ENCODE data around the gene KIAA0232. TPM values are rescaled to one million over a fixed set of nuclear protein-coding genes. Genes with fewer than 3 reads are reported as not detected.
"Not testable (repeated sequence)": the region's sequence is repeated elsewhere in the genome, so short reads cannot be mapped to it uniquely, and the experiment has no call there.

The KIAA0232 gene
- polyA plus RNA-seq, 4 donors, result 6.7 to 21.5 (median 8.6) TPM

DNA sequence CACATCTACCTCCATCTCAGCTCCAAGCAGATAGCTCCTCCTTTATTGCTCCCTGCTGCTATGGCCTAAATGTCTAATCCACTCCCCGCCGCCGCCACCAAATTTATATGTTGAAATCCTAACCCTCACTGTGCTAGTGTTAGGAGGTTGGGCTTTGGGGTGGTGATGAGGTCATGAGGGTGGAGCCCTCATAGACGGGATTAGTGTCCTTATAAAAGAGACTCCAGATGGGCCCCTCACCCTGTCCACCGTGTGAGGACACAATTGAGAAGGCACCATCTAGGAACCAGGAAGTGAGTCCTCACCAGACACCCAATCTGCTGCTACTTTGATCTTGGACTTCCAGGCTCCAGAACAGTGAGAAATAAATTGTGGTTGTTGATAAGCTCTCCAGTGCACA lies 113.5 kb downstream of the KIAA0232 start:
- Histone ChIP-seq H3K27me3 (ENCODE audit: control insufficient read depth in 3 of 3, insufficient read depth in 3 of 3, low read length in 3 of 3) (no peaks in the 10 kb centered on the region), H3K36me3 (ENCODE audit: control insufficient read depth in 3 of 3, insufficient read depth in 2 of 3, low read depth in 1 of 3, low read length in 3 of 3) (no peaks in the 10 kb centered on the region), H3K4me3 (ENCODE audit: low read depth in 1 of 3, low read length in 3 of 3) (no peak overlapping the region), H3K4me1 (ENCODE audit: control insufficient read depth in 3 of 3, insufficient read depth in 2 of 3, low read depth in 1 of 3, low read length in 2 of 3) (peaks cover 4 to 34% (median 12%) of the 10 kb centered on the region in 3 donors), H3K27ac (ENCODE audit: low read depth in 1 of 3, low read length in 2 of 3) (no peak overlapping the region), H3K9me3 (ENCODE audit: control insufficient read depth in 2 of 2, insufficient read depth in 1 of 2, low read depth in 1 of 2, low read length in 1 of 2) (no peaks in the 10 kb centered on the region)
- no peak for DNase-seq
- no peak for FAIRE-seq
- WGBS, 3 donors, result 75 to 90% (median 84%) methylated on average over 4 to 5 of the region's 5 CpGs

DNA sequence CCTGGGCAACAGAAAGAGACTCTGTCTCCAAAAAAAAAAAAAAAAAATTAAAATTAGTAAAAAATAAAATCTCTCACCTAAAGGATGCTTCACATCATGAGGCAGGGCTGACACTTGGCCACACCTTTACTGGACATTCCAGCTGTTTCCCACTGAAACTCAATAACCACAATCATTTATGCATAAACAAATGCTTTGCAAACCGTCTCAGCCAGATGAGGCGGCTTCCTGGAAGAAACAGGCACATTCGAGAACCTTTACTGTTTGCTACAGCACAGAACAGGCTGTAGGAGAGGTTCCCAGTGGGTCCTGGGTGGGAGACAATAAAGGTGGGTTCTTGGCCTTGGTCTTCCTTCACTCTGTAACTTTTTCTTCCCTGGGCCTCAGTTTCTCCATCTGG lies 116.2 kb downstream of the KIAA0232 start:
- Histone ChIP-seq H3K9me3 (ENCODE audit: control insufficient read depth in 2 of 2, insufficient read depth in 1 of 2, low read depth in 1 of 2, low read length in 1 of 2) (no peaks in the 10 kb centered on the region), H3K27me3 (ENCODE audit: control insufficient read depth in 3 of 3, insufficient read depth in 3 of 3, low read length in 3 of 3) (no peaks in the 10 kb centered on the region), H3K4me3 (ENCODE audit: low read depth in 1 of 3, low read length in 3 of 3) (no peak overlapping the region), H3K36me3 (ENCODE audit: control insufficient read depth in 3 of 3, insufficient read depth in 2 of 3, low read depth in 1 of 3, low read length in 3 of 3) (no peaks in the 10 kb centered on the region), H3K4me1 (ENCODE audit: control insufficient read depth in 3 of 3, insufficient read depth in 2 of 3, low read depth in 1 of 3, low read length in 2 of 3) (peaks cover 0 to 12% (median 0%) of the 10 kb centered on the region in 3 donors), H3K27ac (ENCODE audit: low read depth in 1 of 3, low read length in 2 of 3) (peak overlapping the region in 1 of 3 donors; percentile 60)
- 56 to 85% (median 74%) methylated on average over 3 of the region's 3 CpGs for WGBS, 3 donors
- FAIRE-seq, result no peak
- no peak for DNase-seq

DNA sequence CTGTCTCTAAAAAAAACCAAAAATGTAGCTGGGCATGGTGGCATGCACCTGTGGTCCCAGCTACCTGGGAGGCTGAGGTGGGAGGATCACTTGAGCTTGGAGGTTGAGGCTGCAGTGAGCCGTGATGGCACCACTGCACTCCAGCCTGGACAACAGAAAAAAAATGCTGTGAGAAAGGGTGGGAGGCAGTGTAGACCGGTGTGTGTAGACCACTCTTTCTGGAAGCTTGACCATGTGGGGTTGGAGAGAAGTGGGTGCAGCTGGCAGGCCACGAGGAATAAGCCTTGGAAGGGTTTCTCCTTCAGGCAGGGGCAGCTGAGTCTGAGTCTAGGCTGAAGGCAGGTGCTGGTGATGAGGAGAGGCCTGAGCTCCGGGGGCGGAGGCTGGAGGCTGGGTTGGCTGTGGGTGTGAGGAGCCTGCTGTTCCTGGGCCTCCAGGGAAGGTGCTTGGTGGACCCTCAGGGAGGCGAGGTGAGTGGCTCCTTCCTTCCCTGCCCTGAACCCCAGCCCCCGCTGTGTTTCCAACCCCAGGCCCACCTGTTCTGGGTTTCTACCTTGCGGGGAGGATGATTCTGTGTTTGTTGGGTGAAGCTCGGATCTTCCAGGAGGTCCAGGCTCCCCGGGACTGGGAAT lies 117.8 kb downstream of the KIAA0232 start:
- Histone ChIP-seq H3K27me3 (ENCODE audit: control insufficient read depth in 3 of 3, insufficient read depth in 3 of 3, low read length in 3 of 3) (no peaks in the 10 kb centered on the region), H3K4me3 (ENCODE audit: low read depth in 1 of 3, low read length in 3 of 3) (no peak overlapping the region), H3K4me1 (ENCODE audit: control insufficient read depth in 3 of 3, insufficient read depth in 2 of 3, low read depth in 1 of 3, low read length in 2 of 3) (no peaks in the 10 kb centered on the region), H3K36me3 (ENCODE audit: control insufficient read depth in 3 of 3, insufficient read depth in 2 of 3, low read depth in 1 of 3, low read length in 3 of 3) (no peaks in the 10 kb centered on the region), H3K9me3 (ENCODE audit: control insufficient read depth in 2 of 2, insufficient read depth in 1 of 2, low read depth in 1 of 2, low read length in 1 of 2) (no peaks in the 10 kb centered on the region), H3K27ac (ENCODE audit: low read depth in 1 of 3, low read length in 2 of 3) (peak overlapping the region in 1 of 3 donors; percentile 36)
- DNase-seq (no peak), FAIRE-seq (no peak)
- WGBS, 3 donors, result 84 to 94% (median 87%) methylated on average over 10 of the region's 10 CpGs

DNA sequence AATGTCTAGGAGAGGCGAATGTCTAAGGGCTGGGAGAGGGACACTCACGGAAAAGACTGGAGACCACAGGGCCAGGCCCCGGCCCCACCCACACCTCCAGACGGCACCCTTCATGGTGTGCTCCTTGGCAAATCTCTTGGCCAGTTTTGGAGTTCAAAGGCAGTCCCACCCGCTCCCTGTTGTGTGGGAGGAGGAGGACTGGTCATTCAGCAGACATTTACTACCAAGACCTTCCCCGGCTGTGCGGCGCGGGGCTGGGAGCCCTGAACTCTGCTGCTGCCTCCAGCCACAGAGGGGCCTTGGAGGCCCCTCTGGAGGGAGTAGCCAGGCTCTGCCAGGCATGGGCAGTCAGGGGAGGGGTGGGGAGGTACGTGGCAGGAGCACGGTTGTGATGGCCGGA lies 118.4 kb downstream of the KIAA0232 start:
- FAIRE-seq, result no peak
- DNase-seq, result no peak
- H3K9me3 ChIP-seq (ENCODE audit: control insufficient read depth in 2 of 2, insufficient read depth in 1 of 2, low read depth in 1 of 2, low read length in 1 of 2), result no peaks in the 10 kb centered on the region
- no peaks in the 10 kb centered on the region for H3K36me3 ChIP-seq (ENCODE audit: control insufficient read depth in 3 of 3, insufficient read depth in 2 of 3, low read depth in 1 of 3, low read length in 3 of 3)
- no peaks in the 10 kb centered on the region for H3K4me1 ChIP-seq (ENCODE audit: control insufficient read depth in 3 of 3, insufficient read depth in 2 of 3, low read depth in 1 of 3, low read length in 2 of 3)
- WGBS, 3 donors, result 89 to 92% (median 89%) methylated on average over 12 of the region's 12 CpGs
- H3K4me3 ChIP-seq (ENCODE audit: low read depth in 1 of 3, low read length in 3 of 3), result no peak overlapping the region
- H3K27me3 ChIP-seq (ENCODE audit: control insufficient read depth in 3 of 3, insufficient read depth in 3 of 3, low read length in 3 of 3), result no peaks in the 10 kb centered on the region
- H3K27ac ChIP-seq (ENCODE audit: low read depth in 1 of 3, low read length in 2 of 3), result no peak overlapping the region

DNA sequence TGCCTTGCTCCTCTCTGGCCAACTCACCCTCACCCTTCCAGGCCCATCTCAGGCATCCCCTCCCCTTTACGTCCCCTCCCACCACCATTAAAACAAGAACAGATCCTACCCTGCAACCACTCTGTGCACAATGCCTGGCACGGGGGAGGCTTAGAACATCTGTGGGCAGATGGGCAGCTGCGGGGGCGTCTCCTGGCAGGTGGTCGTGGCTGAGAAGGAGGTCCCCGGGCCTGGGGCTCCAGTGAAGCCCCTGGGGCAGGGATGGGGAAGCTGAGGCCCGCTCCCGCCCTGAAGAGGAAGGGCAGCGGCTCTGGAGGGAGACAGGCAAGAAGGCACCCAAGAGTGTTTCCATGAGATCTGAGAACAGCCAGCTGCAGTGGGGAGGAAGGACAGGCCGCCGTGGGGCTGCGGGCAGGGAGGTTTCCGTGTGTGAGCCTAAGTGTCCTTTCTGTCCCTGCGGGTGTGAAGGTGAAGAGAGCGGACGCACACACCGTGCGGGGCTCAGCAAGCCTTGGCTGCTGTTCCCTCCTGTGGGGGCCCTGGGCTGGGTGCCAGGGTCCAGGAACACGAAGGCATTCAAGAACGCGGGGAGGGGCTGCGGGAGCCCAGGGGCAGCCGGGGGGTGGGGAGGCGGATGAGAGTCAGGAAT lies 119.3 kb downstream of the KIAA0232 start:
- Histone ChIP-seq H3K27ac (ENCODE audit: low read depth in 1 of 3, low read length in 2 of 3) (no peak overlapping the region), H3K4me3 (ENCODE audit: low read depth in 1 of 3, low read length in 3 of 3) (no peak overlapping the region), H3K27me3 (ENCODE audit: control insufficient read depth in 3 of 3, insufficient read depth in 3 of 3, low read length in 3 of 3) (no peaks in the 10 kb centered on the region), H3K4me1 (ENCODE audit: control insufficient read depth in 3 of 3, insufficient read depth in 2 of 3, low read depth in 1 of 3, low read length in 2 of 3) (no peaks in the 10 kb centered on the region), H3K9me3 (ENCODE audit: control insufficient read depth in 2 of 2, insufficient read depth in 1 of 2, low read depth in 1 of 2, low read length in 1 of 2) (no peaks in the 10 kb centered on the region), H3K36me3 (ENCODE audit: control insufficient read depth in 3 of 3, insufficient read depth in 2 of 3, low read depth in 1 of 3, low read length in 3 of 3) (no peaks in the 10 kb centered on the region)
- DNase-seq (no peak), FAIRE-seq (no peak)
- 77 to 86% (median 85%) methylated on average over 24 of the region's 24 CpGs for WGBS, 3 donors

DNA sequence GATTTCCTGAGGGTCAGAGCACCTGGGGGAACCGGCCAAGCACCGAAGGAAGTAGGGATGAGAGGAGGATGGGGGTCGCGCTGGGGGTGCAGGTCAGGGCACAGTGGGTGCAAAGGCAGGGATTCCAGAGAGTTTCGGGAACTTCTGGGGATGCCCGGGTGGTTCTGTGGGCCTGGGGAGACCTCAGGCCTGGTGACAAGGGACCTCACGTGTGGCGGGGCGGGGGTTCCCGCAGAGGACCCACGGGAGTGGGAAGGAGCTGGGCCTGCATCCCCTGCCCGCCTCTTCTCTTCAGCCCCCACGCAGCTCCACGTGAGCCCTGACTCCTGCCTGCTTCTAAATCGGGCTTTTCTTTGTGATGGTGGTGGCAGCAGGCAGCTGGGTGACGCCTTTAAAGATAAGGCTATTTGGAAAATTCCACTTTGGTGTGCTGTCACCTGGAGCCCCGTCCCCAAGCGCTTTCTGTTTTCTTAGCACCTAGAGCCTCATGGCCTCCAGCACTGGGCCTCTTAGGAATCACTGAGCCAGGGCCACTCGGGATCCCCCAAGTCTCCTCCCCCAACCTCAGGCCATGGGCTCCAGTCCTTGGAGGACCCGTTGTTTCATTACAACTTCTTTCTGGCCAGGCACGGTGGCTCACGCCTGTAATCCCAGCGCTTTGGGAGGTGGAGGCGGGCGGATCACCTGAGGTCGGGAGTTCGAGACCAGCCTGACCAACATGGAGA lies 120.0 kb downstream of the KIAA0232 start:
- FAIRE-seq (no peak), DNase-seq (no peak)
- no peaks in the 10 kb centered on the region for H3K36me3 ChIP-seq (ENCODE audit: control insufficient read depth in 3 of 3, insufficient read depth in 2 of 3, low read depth in 1 of 3, low read length in 3 of 3)
- no peaks in the 10 kb centered on the region for H3K9me3 ChIP-seq (ENCODE audit: control insufficient read depth in 2 of 2, insufficient read depth in 1 of 2, low read depth in 1 of 2, low read length in 1 of 2)
- no peak overlapping the region for H3K27ac ChIP-seq (ENCODE audit: low read depth in 1 of 3, low read length in 2 of 3)
- peaks cover 0 to 3% (median 0%) of the 10 kb centered on the region in 3 donors for H3K27me3 ChIP-seq (ENCODE audit: control insufficient read depth in 3 of 3, insufficient read depth in 3 of 3, low read length in 3 of 3)
- H3K4me3 ChIP-seq (ENCODE audit: low read depth in 1 of 3, low read length in 3 of 3), result no peak overlapping the region
- WGBS, 3 donors, result 67 to 80% (median 76%) methylated on average over 27 of the region's 27 CpGs
- peaks cover 0 to 3% (median 0%) of the 10 kb centered on the region in 3 donors for H3K4me1 ChIP-seq (ENCODE audit: control insufficient read depth in 3 of 3, insufficient read depth in 2 of 3, low read depth in 1 of 3, low read length in 2 of 3)

DNA sequence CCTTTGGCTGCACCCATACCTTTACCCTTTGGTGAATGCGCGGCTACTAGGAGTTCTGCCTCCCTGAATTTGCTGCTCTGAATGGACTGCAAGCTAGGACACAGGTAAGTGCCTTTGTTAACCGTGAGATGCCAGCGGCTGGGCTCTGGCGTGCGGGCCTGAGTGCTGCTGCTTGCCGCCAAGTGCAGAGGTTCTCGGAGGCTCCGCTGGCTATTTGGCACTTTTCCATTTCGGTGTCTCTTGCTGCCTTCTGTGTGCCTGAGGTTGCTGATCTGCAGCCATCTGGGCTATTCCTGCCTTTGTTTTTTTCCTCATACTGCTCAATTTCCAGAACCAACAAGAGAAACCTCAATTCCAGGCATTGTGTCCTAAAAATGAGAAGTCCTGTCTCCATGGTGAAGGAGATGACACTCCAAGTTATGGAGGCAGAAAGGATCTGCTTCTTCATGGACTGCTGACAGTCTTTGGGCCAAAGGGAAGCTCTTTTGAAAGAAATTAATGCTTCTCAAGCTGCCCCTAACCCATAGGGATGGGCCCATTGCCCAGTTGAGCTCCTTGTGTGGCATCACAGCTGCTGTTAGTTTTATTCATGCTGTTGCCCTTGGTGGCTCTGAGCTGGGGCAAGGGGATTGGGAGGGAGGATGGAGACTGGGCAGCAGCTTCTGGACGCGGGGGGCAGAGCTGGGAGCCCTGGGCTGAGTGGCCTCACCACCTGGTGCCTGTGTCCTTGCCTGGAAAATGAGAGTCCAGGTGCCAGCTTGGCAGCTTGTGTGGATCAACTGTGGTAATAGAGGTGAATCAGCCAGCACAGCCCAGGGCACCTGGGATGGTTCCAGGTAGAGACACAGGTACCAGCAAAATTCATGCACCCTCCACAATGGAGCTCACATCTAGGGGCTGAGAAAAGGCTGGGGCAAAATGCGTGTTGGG lies 123.3 kb downstream of the KIAA0232 start:
- WGBS, 3 donors, result 89 to 92% (median 90%) methylated on average over 13 of the region's 13 CpGs
- DNase-seq (no peak), FAIRE-seq (no peak)
- Histone ChIP-seq H3K4me3 (ENCODE audit: low read depth in 1 of 3, low read length in 3 of 3) (no peak overlapping the region), H3K4me1 (ENCODE audit: control insufficient read depth in 3 of 3, insufficient read depth in 2 of 3, low read depth in 1 of 3, low read length in 2 of 3) (peaks cover 5 to 18% (median 6%) of the 10 kb centered on the region in 3 donors), H3K27me3 (ENCODE audit: control insufficient read depth in 3 of 3, insufficient read depth in 3 of 3, low read length in 3 of 3) (peaks cover 0 to 3% (median 0%) of the 10 kb centered on the region in 3 donors), H3K27ac (ENCODE audit: low read depth in 1 of 3, low read length in 2 of 3) (no peak overlapping the region), H3K36me3 (ENCODE audit: control insufficient read depth in 3 of 3, insufficient read depth in 2 of 3, low read depth in 1 of 3, low read length in 3 of 3) (no peaks in the 10 kb centered on the region), H3K9me3 (ENCODE audit: control insufficient read depth in 2 of 2, insufficient read depth in 1 of 2, low read depth in 1 of 2, low read length in 1 of 2) (no peaks in the 10 kb centered on the region)

DNA sequence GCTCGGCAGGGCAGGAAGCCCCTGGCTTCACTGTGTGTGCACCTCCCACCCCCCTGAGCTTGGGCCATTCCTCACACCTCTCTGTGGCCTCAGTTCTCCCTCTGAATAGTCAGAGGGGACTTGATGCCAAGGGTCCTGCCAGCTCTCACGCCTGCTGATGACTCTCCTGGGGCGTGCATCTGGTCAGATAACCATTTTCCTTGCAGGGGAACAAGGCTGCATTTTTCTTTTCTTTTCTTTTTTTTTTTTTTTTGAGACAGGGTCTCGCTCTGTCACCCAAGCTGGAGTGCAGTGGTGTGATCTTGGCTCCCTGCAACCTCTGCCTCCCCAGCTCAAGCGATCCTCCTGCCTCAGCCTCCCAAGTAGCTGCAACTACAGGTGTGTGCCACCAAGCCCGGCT lies 124.0 kb downstream of the KIAA0232 start:
- FAIRE-seq; DNase-seq; H3K9me3 ChIP-seq (ENCODE audit: control insufficient read depth in 2 of 2, insufficient read depth in 1 of 2, low read depth in 1 of 2, low read length in 1 of 2); H3K4me3 ChIP-seq (ENCODE audit: low read depth in 1 of 3, low read length in 3 of 3); H3K27me3 ChIP-seq (ENCODE audit: control insufficient read depth in 3 of 3, insufficient read depth in 3 of 3, low read length in 3 of 3); H3K36me3 ChIP-seq (ENCODE audit: control insufficient read depth in 3 of 3, insufficient read depth in 2 of 3, low read depth in 1 of 3, low read length in 3 of 3); H3K27ac ChIP-seq (ENCODE audit: low read depth in 1 of 3, low read length in 2 of 3): not testable (repeated sequence)
- WGBS, 3 donors, result 85 to 92% (median 91%) methylated on average over 6 of the region's 6 CpGs
- H3K4me1 ChIP-seq (ENCODE audit: control insufficient read depth in 3 of 3, insufficient read depth in 2 of 3, low read depth in 1 of 3, low read length in 2 of 3), result peaks cover 6 to 25% (median 9%) of the 10 kb centered on the region in 3 donors

Measured in small intestine (tissue), 7 donors.